ENCODE results near the gene MRPS12.

GRCh38 chr19:38975214-38975860 is 44.6 kb downstream of the MRPS12 start, which contains the start of gene FBXO17:
- TF ChIP-seq CTCF (IDR thresholded peaks at IDR 0.05): peak in 1 of 6 experiments; percentile 5
- no peak for TF ChIP-seq POLR2A (IDR thresholded peaks at IDR 0.05)

Measured in esophagus squamous epithelium (tissue), 4 donors.